SK-N-MC (cell line): ENCODE data around the gene CHMP2A.
"Not testable (repeated sequence)": the region's sequence is repeated elsewhere in the genome, so short reads cannot be mapped to it uniquely, and the experiment has no call there.

ENCODE experiments used
- DNase-seq: peaks from one replicate; pipeline ENCODE4 v3.0.0-alpha.2; 2011; ENCODE audit warnings: low read depth, low spot score
- H3K27ac ChIP-seq: fragments of 200-600 bp; sonication (generic); 2 replicates; pipeline ENCODE4 v1.5.1; 2016; ENCODE audit warnings: mixed run types
- H3K36me3 ChIP-seq: fragments of 200-600 bp; sonication (generic); 2 replicates; pipeline ENCODE4 v1.6.1; 2017; ENCODE audit warnings: antibody characterized with exemption, low read length, mixed read lengths; ENCODE audit not compliant: insufficient read depth
- H3K4me3 ChIP-seq: fragments of 200-600 bp; sonication (generic); 2 replicates; pipeline ENCODE4 v1.5.1; 2016
- H3K9ac ChIP-seq: fragments of 200-600 bp; sonication (generic); 2 replicates; pipeline ENCODE4 v1.8.0; 2017; ENCODE audit warnings: mixed run types, mixed read lengths; ENCODE audit not compliant: insufficient read length
- H3K9me3 ChIP-seq: fragments of 200-600 bp; sonication (generic); 2 replicates; pipeline ENCODE4 v1.6.1; 2017; ENCODE audit warnings: low read depth, mild to moderate bottlenecking, antibody characterized with exemption, low read length, moderate library complexity, mixed read lengths
- EZH2 ChIP-seq: fragments of 200-600 bp; sonication (generic); IDR thresholded peaks from one replicate; pipeline ENCODE4 v1.6.1; 2017; ENCODE audit warnings: antibody characterized with exemption
- FOXP2 ChIP-seq: optimal IDR thresholded peaks from 2 replicates; pipeline ENCODE3; 2011; ENCODE audit warnings: mild to moderate bottlenecking, moderate library complexity; ENCODE audit not compliant: insufficient read depth; ENCODE audit errors: extremely low read length, control extremely low read depth
- POLR2AphosphoS5 ChIP-seq: IDR thresholded peaks from 2 replicates; pipeline ENCODE4 v1.6.1; 2012; ENCODE audit warnings: mild to moderate bottlenecking, low read depth, low read length, borderline replicate concordance

CHMP2A gene

GRCh38 chr19:58544591-58545285, 10.2 kb downstream of the CHMP2A start:
- H3K27ac ChIP-seq, result peak overlapping the region; percentile 87
- no peaks in the 10 kb centered on the region for H3K9me3 ChIP-seq
- DNase-seq, result no peak
- peak overlapping the region; percentile 97 for H3K4me3 ChIP-seq
- peaks cover 50% of the 10 kb centered on the region for H3K36me3 ChIP-seq
- peak overlapping the region; percentile 97 for H3K9ac ChIP-seq
- no peak for TF ChIP-seq FOXP2
- TF ChIP-seq EZH2, result no peak
- TF ChIP-seq POLR2AphosphoS5, result no peak

GRCh38 chr19:58543826-58544590, 10.9 kb downstream of the CHMP2A start, which contains the start of gene TRIM28:
TRIM28 (plus strand) TSS chr19:58544064; CDS start chr19:58544758, 694 bp downstream.
- peak; percentile 96 for DNase-seq
- TF ChIP-seq EZH2 (no peak), FOXP2 (no peak), POLR2AphosphoS5 (peak; percentile 94)
- H3K9ac ChIP-seq, result peak within 1 kb of the TSS; percentile 97
- peak within 1 kb of the TSS; percentile 97 for H3K4me3 ChIP-seq
- peak within 1 kb of the TSS; percentile 95 for H3K27ac ChIP-seq
- H3K36me3 ChIP-seq, result peaks cover 42% of the 10 kb centered on the region
- H3K9me3 ChIP-seq, result no peaks in the 10 kb centered on the region

GRCh38 chr19:58542641-58543372, 12.1 kb downstream of the CHMP2A start:
- not testable (repeated sequence) for H3K27ac ChIP-seq, H3K9ac ChIP-seq, H3K9me3 ChIP-seq, H3K4me3 ChIP-seq, DNase-seq
- peaks cover 30% of the 10 kb centered on the region for H3K36me3 ChIP-seq

GRCh38 chr19:58539169-58539559, 15.7 kb downstream of the CHMP2A start:
- not testable (repeated sequence) for H3K9ac ChIP-seq, H3K9me3 ChIP-seq, H3K4me3 ChIP-seq, H3K27ac ChIP-seq, DNase-seq, H3K36me3 ChIP-seq

GRCh38 chr19:58538257-58539168, 16.4 kb downstream of the CHMP2A start:
- no peak overlapping the region for H3K4me3 ChIP-seq
- DNase-seq, result no peak
- H3K36me3 ChIP-seq, result no peaks in the 10 kb centered on the region
- TF ChIP-seq FOXP2 (no peak), EZH2 (no peak), POLR2AphosphoS5 (no peak)
- no peaks in the 10 kb centered on the region for H3K9me3 ChIP-seq
- H3K27ac ChIP-seq, result no peak overlapping the region
- no peak overlapping the region for H3K9ac ChIP-seq

GRCh38 chr19:58536852-58537798, 17.8 kb downstream of the CHMP2A start:
- H3K27ac ChIP-seq, result no peak overlapping the region
- DNase-seq, result no peak
- no peak overlapping the region for H3K9ac ChIP-seq
- H3K36me3 ChIP-seq, result no peaks in the 10 kb centered on the region
- no peak overlapping the region for H3K4me3 ChIP-seq
- H3K9me3 ChIP-seq, result no peaks in the 10 kb centered on the region
- TF ChIP-seq EZH2 (no peak), POLR2AphosphoS5 (no peak), FOXP2 (no peak)

- Histone ChIP-seq H3K4me3 (no peak overlapping the region), H3K9me3 (no peaks in the 10 kb centered on the region), H3K9ac (no peak overlapping the region), H3K27ac (no peak overlapping the region), H3K36me3 (no peaks in the 10 kb centered on the region)
- DNase-seq, result no peak
- TF ChIP-seq FOXP2, result no peak
- TF ChIP-seq EZH2, result no peak
- TF ChIP-seq POLR2AphosphoS5, result no peak
Observed at GRCh38 chr19:58535857-58536256, 19.0 kb downstream of the CHMP2A start.
